Embryonic facial prominence (tissue), 1 donor: ENCODE results near the gene C1orf210.

Experiments used
- DNase-seq: peaks from one replicate; pipeline ENCODE4 v3.0.0-alpha.2; 2016; ENCODE audit errors: extremely low spot score

The C1orf210 gene

GRCh38 chr1:43250351-43250761, 35.0 kb downstream of the C1orf210 start:
- DNase-seq: no peak

DNA sequence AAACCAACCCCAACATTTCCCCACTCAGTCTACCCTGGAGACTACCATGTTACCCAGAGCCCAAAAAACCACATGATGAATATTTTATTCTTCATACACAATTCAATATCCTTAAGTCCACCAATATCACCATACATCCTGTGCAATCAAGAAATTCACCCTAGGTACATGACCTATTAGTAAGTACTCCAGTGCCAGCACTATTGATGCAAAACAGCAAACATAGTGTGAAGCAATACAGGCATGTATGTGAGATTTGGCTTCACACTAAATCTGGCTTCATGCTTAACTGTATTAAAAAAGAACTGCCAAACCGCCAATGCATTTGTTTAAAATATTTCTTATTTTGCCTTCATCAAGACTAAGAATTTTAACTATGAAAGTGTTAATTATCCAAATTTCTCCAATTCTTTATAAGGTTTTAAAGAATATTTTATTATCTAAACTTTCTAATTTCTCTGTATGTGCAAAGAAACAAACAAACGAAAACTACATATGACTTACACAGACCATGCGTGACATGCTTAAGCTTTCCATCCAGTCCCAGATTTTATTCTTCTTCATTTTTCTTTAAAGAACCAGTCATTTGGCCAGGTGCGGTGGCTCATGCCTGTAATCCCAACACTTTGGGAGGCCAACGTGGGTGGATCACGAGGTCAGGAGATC, 38.0 kb downstream of the C1orf210 start:
- DNase-seq: no peak

DNA sequence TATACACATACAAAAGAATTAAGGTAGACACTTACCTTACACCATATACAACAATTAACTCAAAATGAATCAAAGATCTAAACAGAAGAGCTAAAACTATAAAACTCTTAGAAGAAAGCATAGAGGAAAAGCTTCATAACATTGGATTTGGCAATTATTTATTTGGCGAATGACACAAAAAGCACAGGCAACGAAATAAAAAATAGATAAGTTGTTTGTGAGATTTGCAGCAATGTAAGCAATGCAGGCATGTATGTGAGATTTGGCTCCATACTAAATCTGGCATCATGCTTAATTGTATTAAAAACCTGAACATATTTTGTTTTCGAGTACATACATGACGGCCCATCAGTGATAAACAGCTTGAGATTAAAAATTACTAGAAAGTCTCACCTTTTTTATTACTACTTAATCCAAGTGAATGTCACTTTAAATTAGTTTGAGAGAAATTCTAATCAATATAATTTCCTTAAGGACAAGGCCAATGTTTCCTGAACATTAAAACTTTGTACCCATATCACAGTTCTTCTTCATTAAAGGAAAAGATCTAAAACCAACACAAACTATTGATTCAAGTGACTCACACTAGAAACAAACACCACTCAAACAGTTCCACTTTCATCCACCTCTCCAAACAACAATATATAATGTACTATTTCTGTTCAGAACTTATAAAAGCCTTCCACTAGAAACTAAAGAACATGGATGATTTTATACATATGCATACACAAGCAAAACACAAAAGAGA, 38.7 kb downstream of the C1orf210 start:
- no peak for DNase-seq

DNA sequence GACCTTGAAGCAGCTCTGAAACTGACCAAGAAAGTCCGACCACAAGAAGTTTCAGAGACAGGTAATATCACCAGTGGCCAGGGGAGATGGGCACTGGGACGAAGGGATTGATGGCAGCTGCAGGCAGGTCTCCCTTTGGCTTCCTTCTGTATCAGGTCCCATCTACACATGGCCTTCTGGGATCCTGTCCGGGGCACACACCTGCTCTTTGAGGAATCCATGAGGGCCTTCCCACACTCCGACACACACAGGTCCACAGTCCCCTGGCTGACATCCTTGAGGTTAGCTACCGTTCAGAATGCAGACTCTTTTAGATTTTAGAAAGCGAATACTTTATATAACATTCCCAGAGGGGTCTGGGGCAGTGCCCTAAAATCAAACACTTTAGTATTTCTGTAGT, 42.1 kb downstream of the C1orf210 start:
- no peak for DNase-seq

GRCh38 chr1:43241413-43241836, 44.0 kb downstream of the C1orf210 start:
- no peak for DNase-seq

DNA sequence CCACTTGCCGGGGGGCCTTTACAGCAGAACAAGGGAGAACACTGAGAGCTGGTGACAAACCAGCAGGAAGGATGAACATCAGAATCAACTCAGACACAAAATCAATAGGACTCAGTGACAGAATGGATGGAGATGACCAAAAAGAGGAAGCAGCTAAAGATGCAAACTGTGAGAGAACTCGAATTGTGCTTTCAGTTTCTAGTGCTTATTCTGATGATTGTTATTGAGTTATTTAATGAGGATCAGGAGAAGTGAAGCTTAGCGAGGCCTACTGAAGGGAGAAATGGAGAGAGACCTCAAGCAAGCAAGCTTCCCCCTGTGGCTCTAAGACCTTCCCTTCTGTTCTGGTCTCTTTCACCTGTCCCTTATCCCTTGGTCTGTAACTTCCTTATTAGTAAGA, 45.9 kb downstream of the C1orf210 start:
- no peak for DNase-seq

DNA sequence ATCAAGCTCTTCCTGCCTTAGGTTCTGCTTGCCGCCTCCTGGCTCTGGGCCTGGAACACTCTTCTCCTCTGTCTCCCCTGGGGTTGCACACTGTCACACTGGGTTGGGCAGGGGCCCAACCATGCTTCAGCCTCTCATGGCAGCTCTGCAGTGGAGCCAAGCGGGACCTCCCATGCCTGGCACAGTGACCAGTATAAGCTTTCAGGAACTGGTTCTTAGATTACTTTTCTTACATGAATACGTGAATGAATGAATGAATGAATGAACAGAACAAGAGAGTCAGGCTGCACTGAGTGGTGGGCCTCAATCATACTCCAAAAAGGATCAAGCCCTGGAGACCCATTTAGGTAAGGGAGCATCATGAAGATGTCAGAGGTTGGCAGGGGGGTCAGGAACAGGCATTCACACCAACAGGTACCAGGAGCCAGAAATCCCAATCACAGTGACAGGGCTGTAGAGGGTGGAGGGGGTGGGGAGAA, 46.4 kb downstream of the C1orf210 start:
- no peak for DNase-seq

DNA sequence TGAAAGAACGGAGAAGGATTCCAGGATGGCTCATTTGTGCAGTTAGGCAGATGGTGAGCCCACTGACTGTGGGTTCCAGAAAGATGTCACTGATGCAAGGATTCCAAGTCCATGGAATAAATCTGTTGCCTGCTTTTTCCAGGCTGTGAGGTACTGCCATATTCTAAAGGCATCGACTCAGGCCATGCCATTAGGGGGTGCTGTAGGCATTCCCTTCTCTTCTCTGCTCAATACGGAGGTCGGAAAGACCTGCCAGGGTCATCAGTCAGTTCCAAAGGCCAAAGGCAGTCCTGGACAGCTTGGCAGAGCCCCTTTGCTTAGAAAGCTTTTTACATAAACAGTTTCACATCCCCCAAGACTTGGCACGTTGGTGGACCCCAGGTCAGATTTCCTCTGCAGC, 47.3 kb downstream of the C1orf210 start:
- no peak for DNase-seq

DNA sequence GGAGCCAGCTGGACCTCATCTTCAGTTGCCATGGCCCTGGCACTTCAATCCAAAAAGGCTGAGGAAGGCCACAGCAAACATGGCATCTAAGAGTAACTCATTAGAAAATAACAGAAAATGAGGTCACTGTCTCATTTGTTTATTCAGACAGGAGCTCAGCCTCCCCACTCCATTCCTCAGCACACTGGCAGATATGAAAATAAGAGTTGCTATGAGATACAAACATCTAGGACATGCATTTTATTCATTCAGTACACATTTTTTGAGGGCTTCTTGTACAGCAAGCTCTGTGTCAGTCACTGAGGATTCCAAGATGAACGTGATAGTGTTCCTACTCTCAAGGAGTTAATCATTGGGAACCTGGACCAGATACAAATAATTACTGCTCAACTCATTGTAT, 48.3 kb downstream of the C1orf210 start:
- no peak for DNase-seq

DNA sequence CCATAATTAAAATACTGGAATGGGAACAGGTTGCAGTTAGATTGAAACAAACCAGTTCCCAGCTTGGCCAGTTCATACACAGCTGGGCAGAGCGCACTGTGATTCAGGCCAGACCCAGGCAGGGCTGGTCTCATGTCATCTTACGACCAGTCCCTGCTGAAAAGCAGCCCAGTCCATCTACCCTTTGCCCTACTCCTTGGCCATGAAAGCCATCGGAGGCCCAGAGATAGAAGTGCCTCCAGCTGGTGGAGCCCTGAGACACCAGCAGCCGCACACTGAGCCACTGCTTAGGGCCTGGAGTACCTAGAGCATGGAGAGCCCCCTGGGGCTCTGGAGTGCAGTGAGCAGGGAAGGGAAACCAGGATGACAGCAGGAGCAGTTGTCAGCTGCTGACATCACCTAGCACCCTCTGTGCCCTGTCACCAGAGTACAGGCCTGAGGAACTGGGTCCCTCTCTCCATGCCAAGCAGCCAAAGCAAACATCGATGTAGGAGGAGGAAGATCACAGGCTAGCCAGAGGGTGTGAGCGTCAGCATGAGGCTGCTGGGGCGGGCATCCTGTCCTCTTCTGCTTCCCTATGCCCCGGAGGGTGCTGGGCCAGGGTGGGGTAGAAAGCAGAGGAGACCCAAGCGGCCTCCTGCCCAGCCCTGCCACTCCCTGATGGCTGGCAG, 49.8 kb downstream of the C1orf210 start:
- no peak for DNase-seq

DNA sequence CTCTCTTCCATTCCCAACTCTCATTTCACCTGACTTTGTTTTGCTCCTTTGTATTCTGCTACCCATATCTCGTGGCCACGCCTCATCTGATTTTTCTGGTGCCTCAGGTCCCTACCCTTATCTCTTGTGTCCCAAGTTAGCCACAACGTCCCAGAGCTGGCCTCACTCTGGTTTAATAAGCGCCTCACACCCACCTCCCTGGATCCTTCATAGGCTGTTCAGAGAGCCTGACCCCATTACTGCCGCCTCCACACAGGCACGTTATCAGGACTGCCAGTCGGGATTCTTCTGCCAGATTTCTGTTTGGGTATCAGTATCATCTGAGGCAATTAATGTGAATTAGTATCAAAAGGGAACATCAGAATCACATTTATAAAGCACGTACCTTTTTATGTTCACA, 50.3 kb downstream of the C1orf210 start:
- DNase-seq: no peak

DNA sequence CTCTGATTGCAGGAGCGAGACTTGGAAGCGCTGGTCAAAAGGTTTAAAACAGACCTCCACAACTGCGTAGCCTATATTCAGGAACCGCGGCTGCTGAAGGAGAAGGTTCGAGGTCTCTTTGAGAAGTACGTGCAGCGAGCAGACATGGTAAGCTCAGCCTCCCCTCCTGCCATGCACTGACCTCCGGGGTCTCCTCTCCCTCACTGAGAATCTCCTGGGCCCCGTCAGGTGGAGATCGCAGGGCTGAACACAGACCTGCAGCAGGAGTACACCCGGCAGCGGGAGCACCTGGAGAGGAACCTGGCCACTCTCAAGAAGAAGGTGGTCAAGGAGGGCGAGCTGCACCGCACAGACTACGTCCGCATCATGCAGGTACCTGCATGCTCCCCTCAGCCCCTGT, 51.1 kb downstream of the C1orf210 start:
- DNase-seq: no peak

DNA sequence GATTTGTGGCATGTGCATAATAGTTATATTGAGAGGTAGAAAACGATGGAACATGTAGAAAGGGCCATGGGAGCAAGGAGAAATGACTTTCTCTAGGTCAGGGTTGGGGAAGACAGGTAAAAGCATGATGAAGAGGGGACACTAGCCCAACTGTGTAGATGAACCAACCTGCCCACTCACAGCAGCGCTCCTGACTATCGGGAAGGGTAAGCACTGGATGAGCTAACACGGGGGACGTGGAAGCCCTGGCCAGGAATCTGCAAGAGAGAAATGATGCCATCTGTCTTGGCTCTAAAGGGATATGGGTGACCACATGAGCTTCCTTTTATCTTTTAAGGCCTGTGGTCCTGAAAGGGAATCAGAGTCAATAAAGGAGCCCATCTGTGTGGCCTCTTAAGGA, 51.8 kb downstream of the C1orf210 start:
- DNase-seq: no peak

DNA sequence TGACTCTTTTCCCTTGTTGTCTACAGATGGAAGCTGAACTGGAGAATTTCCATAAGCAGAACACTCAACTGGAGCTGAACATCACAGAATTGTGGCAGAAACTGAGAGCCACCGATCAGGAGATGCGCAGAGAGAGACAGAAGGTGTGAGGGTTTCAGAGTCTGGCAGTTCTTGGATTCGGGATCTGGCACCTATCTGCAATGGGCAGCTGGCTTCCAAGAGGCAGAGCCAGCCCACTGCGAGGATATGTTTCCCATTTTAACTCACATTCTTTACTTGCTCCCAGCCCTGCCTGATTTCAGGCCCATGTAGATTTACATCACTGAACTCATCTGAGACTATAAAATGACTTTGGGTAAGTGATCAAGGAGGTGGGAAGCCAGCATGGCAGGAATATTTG, 52.9 kb downstream of the C1orf210 start:
- DNase-seq: no peak

- DNase-seq: no peak
These were observed 53.3 kb downstream of the C1orf210 start for GRCh38 chr1:43232074-43232473.
